HEK293 (cell line): ENCODE measurements around the gene CNIH3.

Experiments used
- CTCF ChIP-seq: fragments of 450-650 bp; formaldehyde crosslinking; IDR thresholded peaks from 2 replicates; pipeline ENCODE4 v1.5.1; 2016; ENCODE audit warnings: missing biosample characterization, missing genetic modification characterization
- ZNF48 ChIP-seq: fragments of 450-650 bp; formaldehyde crosslinking; IDR thresholded peaks from 2 replicates; pipeline ENCODE4 v1.5.1; 2016; ENCODE audit warnings: missing biosample characterization, missing genetic modification characterization

GRCh38 chr1:224760163-224760562 is 144.0 kb downstream of the CNIH3 start:
- TF ChIP-seq ZNF48 (no peak), CTCF (tag by site-specific recombination) (no peak)
